ENCODE results near the gene ATP4B. TPM values are rescaled to one million over a fixed set of nuclear protein-coding genes. Genes with fewer than 3 reads are reported as not detected.

ATP4B gene
- total RNA-seq, 1 donor from 2014 or later: not detected

- DNase-seq: no peak
- H3K4me3 Mint-ChIP-seq: no peak overlapping the region
- intact Hi-C loops (cut with micrococcal nuclease): no loop called here
- H3K27ac Mint-ChIP-seq: no peak overlapping the region
- peaks cover 9% of the 10 kb centered on the region for H3K27me3 Mint-ChIP-seq
- H3K36me3 Mint-ChIP-seq (ENCODE audit: low read depth): no peaks in the 10 kb centered on the region
- no peaks in the 10 kb centered on the region for H3K4me1 Mint-ChIP-seq
- peaks cover 16% of the 10 kb centered on the region for H3K9me3 Mint-ChIP-seq
These were observed 7.0 kb upstream of the ATP4B start for GRCh38 chr13:113664751-113665596.

- no peaks in the 10 kb centered on the region for H3K4me1 Mint-ChIP-seq
- intact Hi-C loops (cut with micrococcal nuclease): no loop called here
- no peak overlapping the region for H3K27ac Mint-ChIP-seq
- peaks cover 16% of the 10 kb centered on the region for H3K9me3 Mint-ChIP-seq
- no peaks in the 10 kb centered on the region for H3K36me3 Mint-ChIP-seq (ENCODE audit: low read depth)
- no peak for DNase-seq
- H3K27me3 Mint-ChIP-seq: peaks cover 9% of the 10 kb centered on the region
- no peak overlapping the region for H3K4me3 Mint-ChIP-seq
These were observed 5.9 kb upstream of the ATP4B start for GRCh38 chr13:113663934-113664333.

- H3K9me3 Mint-ChIP-seq: peaks cover 16% of the 10 kb centered on the region
- H3K27ac Mint-ChIP-seq: no peak overlapping the region
- peaks cover 9% of the 10 kb centered on the region for H3K27me3 Mint-ChIP-seq
- no peak for DNase-seq
- H3K4me1 Mint-ChIP-seq: no peaks in the 10 kb centered on the region
- intact Hi-C loops (cut with micrococcal nuclease): no loop called here
- H3K4me3 Mint-ChIP-seq: no peak overlapping the region
- H3K36me3 Mint-ChIP-seq (ENCODE audit: low read depth): no peaks in the 10 kb centered on the region
These were observed 3.5 kb upstream of the ATP4B start for GRCh38 chr13:113661509-113661908.

GRCh38 chr13:113660066-113660465 lies 2.1 kb upstream of the ATP4B start:
- H3K36me3 Mint-ChIP-seq (ENCODE audit: low read depth): no peaks in the 10 kb centered on the region
- no peaks in the 10 kb centered on the region for H3K4me1 Mint-ChIP-seq
- DNase-seq: no peak

GRCh38 chr13:113659337-113659736 lies 1.3 kb upstream of the ATP4B start:
- no peaks in the 10 kb centered on the region for H3K4me1 Mint-ChIP-seq
- peaks cover 16% of the 10 kb centered on the region for H3K9me3 Mint-ChIP-seq
- intact Hi-C loops (cut with micrococcal nuclease): no loop called here
- H3K36me3 Mint-ChIP-seq (ENCODE audit: low read depth): no peaks in the 10 kb centered on the region
- H3K27me3 Mint-ChIP-seq: peaks cover 9% of the 10 kb centered on the region
- DNase-seq: no peak
- H3K27ac Mint-ChIP-seq: no peak overlapping the region
- no peak overlapping the region for H3K4me3 Mint-ChIP-seq

More at GRCh38 chr13:113660066-113660465, 2.1 kb upstream of the ATP4B start:
- Mint-ChIP-seq H3K27me3 (peaks cover 9% of the 10 kb centered on the region), H3K27ac (no peak overlapping the region), H3K9me3 (peaks cover 16% of the 10 kb centered on the region), H3K4me3 (no peak overlapping the region)
- intact Hi-C loops (cut with micrococcal nuclease): no loop called here

- DNase-seq: no peak
- H3K27me3 Mint-ChIP-seq: peaks cover 9% of the 10 kb centered on the region
- H3K27ac Mint-ChIP-seq: no peak overlapping the region
- H3K36me3 Mint-ChIP-seq (ENCODE audit: low read depth): no peaks in the 10 kb centered on the region
- no peak overlapping the region for H3K4me3 Mint-ChIP-seq
- H3K4me1 Mint-ChIP-seq: no peaks in the 10 kb centered on the region
- peaks cover 16% of the 10 kb centered on the region for H3K9me3 Mint-ChIP-seq
- intact Hi-C loops (cut with micrococcal nuclease): no loop called here
These were observed 838 bp upstream of the ATP4B start for GRCh38 chr13:113658836-113659235.

- no peak overlapping the region for H3K27ac Mint-ChIP-seq
- H3K4me1 Mint-ChIP-seq: no peaks in the 10 kb centered on the region
- no peaks in the 10 kb centered on the region for H3K36me3 Mint-ChIP-seq (ENCODE audit: low read depth)
- intact Hi-C loops (cut with micrococcal nuclease): no loop called here
- peaks cover 7% of the 10 kb centered on the region for H3K27me3 Mint-ChIP-seq
- no peak overlapping the region for H3K4me3 Mint-ChIP-seq
- no peak for DNase-seq
- peaks cover 13% of the 10 kb centered on the region for H3K9me3 Mint-ChIP-seq
These were observed 947 bp downstream of the ATP4B start for GRCh38 chr13:113656831-113657671.

- DNase-seq: no peak
These were observed 1.9 kb downstream of the ATP4B start for GRCh38 chr13:113656003-113656588.

GRCh38 chr13:113655346-113656002 lies 2.5 kb downstream of the ATP4B start:
- H3K36me3 Mint-ChIP-seq (ENCODE audit: low read depth): no peaks in the 10 kb centered on the region
- no peaks in the 10 kb centered on the region for H3K27me3 Mint-ChIP-seq
- H3K9me3 Mint-ChIP-seq: no peaks in the 10 kb centered on the region
- no peak for DNase-seq
- H3K4me3 Mint-ChIP-seq: no peak overlapping the region
- intact Hi-C loops (cut with micrococcal nuclease): no loop called here
- H3K4me1 Mint-ChIP-seq: no peaks in the 10 kb centered on the region
- no peak overlapping the region for H3K27ac Mint-ChIP-seq

More at GRCh38 chr13:113656003-113656588, 1.9 kb downstream of the ATP4B start:
- no peaks in the 10 kb centered on the region for H3K36me3 Mint-ChIP-seq (ENCODE audit: low read depth)
- H3K4me3 Mint-ChIP-seq: no peak overlapping the region
- H3K27me3 Mint-ChIP-seq: peaks cover 2% of the 10 kb centered on the region
- no peak overlapping the region for H3K27ac Mint-ChIP-seq
- intact Hi-C loops (cut with micrococcal nuclease): no loop called here
- H3K4me1 Mint-ChIP-seq: no peaks in the 10 kb centered on the region
- H3K9me3 Mint-ChIP-seq: peaks cover 5% of the 10 kb centered on the region

- Mint-ChIP-seq H3K36me3 (ENCODE audit: low read depth) (no peaks in the 10 kb centered on the region), H3K9me3 (no peaks in the 10 kb centered on the region), H3K27ac (no peak overlapping the region), H3K27me3 (no peaks in the 10 kb centered on the region), H3K4me3 (no peak overlapping the region), H3K4me1 (no peaks in the 10 kb centered on the region)
- intact Hi-C loops (cut with micrococcal nuclease): no loop called here
- no peak for DNase-seq
These were observed 3.2 kb downstream of the ATP4B start for GRCh38 chr13:113654591-113655345.

- H3K36me3 Mint-ChIP-seq (ENCODE audit: low read depth): no peaks in the 10 kb centered on the region
- no peaks in the 10 kb centered on the region for H3K9me3 Mint-ChIP-seq
- no peak for DNase-seq
- no peaks in the 10 kb centered on the region for H3K4me1 Mint-ChIP-seq
- intact Hi-C loops (cut with micrococcal nuclease): no loop called here
- H3K4me3 Mint-ChIP-seq: no peak overlapping the region
- no peak overlapping the region for H3K27ac Mint-ChIP-seq
- no peaks in the 10 kb centered on the region for H3K27me3 Mint-ChIP-seq
These were observed 3.8 kb downstream of the ATP4B start for GRCh38 chr13:113654175-113654560.

GRCh38 chr13:113653264-113654174 lies 4.5 kb downstream of the ATP4B start:
- Mint-ChIP-seq H3K4me3 (no peak overlapping the region), H3K36me3 (ENCODE audit: low read depth) (no peaks in the 10 kb centered on the region), H3K4me1 (no peaks in the 10 kb centered on the region), H3K27ac (no peak overlapping the region), H3K27me3 (no peaks in the 10 kb centered on the region), H3K9me3 (no peaks in the 10 kb centered on the region)
- DNase-seq: no peak
- intact Hi-C loops (cut with micrococcal nuclease): no loop called here
